Ramos (cell line): Measurements from ENCODE around the gene TAS2R60.
"Not testable (repeated sequence)": the region's sequence is repeated elsewhere in the genome, so short reads cannot be mapped to it uniquely, and the experiment has no call there.

ENCODE experiments used
- in situ Hi-C: fragments of 300-500 bp; cut with MboI; formaldehyde crosslinking; loops from one replicate; pipeline ENCODE4 v1.14.3; 2022; ENCODE audit warnings: low sequenced_read_pairs; ENCODE audit not compliant: unreplicated experiment

TAS2R60 gene, protein sequence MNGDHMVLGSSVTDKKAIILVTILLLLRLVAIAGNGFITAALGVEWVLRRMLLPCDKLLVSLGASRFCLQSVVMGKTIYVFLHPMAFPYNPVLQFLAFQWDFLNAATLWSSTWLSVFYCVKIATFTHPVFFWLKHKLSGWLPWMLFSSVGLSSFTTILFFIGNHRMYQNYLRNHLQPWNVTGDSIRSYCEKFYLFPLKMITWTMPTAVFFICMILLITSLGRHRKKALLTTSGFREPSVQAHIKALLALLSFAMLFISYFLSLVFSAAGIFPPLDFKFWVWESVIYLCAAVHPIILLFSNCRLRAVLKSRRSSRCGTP

DNA sequence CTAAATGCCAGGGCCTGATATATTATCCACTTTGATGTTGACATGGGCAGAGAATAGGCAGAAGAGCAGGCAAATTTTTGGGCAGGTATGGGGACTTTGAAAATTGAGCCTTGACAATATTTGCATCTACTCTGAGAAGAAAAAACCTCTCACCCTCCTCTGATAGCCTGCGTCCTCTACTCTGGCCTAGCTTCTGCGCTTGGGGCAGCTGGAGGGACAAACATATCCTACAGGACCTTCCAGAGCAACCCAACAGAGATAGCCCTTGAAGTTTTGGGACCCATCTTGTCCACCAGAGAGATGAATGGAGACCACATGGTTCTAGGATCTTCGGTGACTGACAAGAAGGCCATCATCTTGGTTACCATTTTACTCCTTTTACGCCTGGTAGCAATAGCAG, at the start of gene TAS2R60:
Gene TAS2R60, plus strand, starts transcription at position 301 of the 400 bp plus-strand sequence. Its CDS starts 0 bp downstream, at position 301.
- in situ Hi-C loops, result no loop called here

DNA sequence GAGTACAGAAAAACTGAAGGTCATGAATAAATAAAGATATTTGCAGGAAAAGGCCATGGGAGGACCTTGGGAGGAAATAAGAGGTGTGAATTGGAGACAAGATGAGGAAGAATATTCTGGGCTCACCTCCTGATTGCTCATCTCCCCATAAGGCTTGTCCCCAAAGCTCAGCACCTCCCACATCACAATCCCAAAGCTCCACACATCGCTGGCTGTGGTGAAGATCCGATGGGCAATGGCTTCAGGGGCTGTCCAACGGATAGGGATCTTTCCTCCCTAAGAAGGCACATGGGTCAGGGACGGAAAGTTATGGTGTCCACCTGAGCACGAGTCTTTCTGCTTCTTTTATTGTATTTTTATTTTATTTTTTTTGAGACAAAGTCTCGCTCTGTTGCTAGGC, 49.2 kb upstream of the TAS2R60 start:
- in situ Hi-C loops, result no loop called here

DNA sequence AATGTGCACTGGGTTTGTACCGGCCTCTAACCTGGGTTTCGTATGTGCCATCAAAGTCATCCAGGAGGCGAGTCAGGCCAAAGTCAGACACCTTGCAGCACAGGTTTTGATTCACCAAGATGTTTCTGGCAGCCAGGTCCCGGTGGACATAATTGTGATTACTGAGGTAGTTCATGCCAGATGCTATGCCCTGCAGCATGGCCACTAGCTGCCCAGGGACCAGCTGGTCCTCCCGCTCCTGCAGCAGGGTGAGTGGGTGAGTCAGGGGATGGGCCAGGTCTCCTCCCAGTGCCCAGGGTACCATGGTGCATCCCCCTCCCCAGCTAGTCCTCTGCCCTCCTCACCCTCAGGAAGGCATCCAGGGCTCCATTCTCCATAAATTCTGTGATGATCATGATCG, 48.5 kb upstream of the TAS2R60 start:
- in situ Hi-C loops, result no loop called here

DNA sequence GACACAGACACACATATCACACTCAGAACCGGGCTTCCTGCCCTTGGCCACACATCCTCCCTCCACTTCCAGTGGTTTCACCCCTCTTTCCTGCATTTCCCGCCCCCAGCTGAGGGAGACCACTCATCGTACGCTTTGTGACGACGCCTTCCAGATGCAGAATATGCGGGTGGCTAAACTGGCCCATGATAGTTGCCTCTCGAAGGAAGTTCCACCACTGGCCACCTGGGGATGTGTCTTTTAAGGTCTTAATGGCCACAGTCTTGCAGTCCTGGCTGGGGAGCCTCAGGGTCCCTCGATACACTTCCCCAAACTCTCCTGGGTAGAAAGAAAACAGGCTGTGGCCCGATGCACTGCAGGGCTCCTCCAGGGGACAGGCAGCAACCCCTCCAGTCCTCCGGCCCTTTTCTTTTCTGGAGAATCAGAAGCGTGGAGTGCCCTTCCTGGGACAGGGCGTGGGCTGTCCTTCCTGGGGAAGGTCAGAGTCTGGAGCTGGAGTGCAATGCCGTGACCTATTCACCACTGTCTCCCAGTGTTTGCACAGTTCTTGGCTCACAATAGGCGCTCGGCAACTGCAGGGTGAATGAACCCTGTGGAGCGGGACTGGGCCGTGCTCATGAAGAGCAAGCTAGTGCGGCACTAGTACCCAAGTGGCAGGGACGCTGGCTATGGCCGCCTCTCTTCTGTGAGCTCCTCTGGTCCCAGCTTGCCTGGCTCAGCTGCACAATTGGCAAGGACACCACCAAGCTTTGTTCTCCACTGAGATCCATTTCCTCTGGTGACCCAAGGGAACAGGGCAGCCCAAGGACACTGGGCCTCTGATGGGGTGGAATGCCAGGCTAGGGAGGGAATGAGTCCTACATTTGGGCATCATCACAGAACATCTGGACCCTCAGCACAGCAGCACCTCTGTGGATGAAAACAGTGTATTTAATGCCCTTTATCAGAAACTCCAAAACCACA, 47.8 kb upstream of the TAS2R60 start:
- in situ Hi-C loops, result no loop called here

DNA sequence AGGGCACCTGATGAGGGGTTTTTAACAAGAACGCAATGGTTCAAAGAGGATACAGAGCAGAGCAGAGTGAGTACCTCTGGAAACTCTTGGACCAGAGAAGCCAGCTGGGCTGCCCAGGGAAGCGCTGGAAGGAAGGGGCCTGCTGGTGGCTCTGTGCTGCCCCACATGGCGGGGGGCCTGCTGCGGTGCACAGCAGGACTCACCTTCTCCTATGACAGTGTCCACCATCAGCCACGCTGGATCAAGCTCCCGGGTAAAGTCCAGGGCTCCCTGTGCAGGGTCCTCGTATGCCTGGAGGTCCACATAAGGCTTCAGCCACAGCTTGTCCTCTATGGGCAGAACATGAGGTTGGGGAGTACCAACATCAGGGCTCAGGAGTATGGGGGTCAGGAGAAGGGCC, 47.1 kb upstream of the TAS2R60 start:
- in situ Hi-C loops, result no loop called here

DNA sequence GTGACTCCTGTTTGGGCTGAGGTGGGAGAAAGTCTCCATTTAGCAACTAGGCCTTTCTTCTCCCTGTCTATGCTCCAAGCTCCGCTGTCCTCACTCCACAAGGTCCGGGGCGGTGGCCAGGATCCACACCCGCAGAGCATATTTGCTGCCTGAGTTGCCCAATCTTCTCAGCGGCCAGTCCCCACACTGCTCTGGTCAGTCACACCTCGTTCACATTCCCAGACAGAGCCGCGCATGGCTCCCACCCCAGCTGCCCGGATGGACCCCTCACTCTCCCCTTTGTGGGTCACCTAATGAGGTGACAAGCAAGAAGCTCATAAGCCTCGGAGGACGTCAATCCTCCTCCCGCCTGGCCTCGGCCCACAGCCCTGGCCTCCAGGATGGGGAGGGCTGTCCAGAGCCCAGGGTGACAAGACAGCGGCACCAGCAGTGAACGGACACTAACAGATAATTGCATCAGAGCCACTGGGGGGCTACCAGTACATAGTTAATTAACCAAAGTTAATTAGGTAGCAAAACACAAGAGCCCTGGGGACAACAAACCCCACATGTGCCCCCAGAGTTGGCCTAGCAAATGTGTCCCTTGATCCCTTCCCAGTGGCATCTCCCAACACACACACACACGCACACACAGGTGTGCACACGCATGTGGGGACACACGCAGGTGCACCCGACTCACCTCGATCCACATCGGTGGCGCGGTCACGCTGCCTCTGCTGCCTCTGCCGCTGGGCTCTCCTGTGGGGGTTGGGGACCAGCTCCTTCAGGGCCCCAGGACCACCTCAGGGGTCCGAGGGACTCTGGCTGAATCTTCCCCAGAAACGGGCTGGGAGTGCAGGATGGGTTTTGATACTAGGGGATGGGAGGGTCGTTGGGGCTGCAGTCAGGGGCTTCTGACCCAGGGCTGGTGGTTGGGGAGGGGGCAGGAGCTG, 46.4 kb upstream of the TAS2R60 start:
- in situ Hi-C loops, result no loop called here

DNA sequence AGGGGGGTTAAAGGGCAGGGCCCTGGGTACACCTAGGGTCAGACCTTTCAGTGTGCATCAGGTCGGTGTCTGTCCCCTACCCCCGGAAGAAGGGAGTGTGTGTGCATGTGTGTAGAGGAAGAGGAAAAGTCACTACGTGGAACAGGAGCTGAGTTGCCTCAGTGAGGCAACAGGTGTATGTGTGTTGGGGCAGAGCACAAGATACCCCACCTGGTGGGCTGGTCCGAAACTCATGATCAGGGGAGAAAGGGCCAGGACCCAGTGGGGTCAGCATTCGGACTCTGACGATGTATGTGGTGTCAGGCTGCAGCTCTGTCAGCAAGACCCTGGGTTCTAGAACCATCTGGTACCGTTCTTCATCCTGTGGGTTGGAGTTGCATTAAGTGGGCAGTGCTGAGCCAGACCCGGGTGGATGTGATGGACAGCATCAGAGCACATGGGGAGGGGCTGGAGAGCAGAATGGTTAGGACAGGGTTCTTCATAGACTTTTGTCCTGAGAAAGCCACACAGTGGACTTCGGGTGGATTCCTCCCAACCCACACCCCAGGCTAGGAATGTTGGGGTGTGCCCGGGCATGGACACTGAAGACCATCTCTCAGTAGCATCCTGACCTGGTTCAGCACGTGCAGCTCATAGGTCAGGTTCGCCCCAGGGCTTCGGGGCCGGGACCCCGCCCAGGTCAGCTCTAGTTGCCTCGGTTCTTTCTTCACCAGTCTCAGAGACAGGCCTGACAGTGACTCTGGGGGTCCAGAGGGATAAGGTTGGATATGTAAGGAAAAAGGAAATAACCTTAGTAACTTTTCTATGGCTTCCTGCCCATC, 45.3 kb upstream of the TAS2R60 start:
- in situ Hi-C loops, result no loop called here

DNA sequence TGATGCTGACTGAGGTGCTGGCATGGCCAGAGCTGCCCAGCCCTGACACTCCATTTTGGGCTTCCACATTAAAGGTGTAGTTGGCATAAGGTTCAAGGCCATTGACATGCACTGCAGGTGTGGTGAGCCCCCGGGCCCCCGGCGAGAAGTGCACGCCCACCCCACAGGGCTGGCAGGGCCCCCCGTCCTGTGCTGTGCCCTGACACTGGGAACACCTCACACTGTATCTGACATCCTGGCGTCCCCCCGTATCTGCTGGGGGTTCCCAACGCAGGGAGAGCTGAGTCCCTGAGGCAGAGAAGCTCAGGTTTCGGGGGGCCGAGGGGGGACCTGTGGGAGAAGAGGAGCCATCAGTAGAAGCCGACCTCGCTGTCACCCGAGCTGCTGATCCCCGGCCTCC, 44.6 kb upstream of the TAS2R60 start:
- in situ Hi-C loops, result no loop called here

DNA sequence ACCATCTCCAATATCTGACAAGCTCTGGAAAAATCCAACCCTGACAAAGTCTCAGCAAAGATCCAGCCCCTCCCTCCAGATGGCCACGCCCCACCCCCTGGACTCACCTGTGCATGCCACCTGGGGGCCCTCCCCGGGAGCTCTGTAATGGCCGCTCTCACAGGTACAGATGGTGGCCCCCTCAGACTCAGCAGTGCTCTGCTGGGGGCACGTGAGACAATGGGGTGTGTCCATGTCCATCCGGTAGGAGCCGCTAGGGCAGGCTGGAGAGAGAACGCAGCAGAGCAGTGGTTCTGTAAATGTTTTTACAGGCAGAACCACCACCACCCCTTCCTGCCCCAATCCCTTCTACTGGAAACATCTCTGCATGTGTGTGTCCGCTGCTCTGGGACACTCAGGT, 44.1 kb upstream of the TAS2R60 start:
- in situ Hi-C loops, result no loop called here

DNA sequence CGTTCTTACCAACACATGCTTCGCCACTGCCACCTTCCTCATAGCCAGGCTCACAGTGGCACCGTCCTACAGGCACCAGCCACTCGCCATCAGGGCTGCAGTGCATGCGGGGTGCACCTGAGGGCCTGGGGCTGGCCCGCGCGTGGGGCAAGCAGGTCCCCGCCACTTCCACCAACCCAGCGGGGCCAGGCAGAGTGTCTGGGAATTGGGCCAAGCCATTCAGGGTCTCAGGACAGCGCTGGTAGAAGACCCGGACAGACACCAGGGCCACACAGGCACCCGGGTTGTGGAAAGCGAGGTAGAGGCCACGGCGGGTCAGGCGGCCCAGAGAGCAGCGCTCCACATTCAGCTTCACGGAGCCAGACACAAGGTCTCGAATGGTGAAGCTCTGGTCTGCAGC, 43.6 kb upstream of the TAS2R60 start:
- in situ Hi-C loops, result no loop called here

DNA sequence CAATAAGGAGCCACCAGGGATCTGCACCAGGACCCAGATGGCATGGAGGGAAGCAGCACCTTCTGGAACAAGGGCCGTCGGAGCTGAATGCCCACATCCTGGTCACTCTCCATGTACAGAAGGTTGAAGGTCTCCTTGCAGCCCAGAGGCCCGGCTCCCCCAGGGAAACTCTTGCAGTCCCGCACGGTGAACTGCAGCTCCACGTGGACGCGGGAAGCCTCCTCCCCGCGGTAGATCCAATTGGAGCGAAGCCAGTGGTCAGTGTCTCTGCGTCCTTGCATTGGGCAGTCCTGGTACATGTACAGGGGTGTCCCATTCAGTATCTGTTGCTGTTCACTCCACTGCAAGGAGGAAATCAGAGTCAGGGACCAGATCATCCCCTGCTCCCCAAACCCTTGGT, 42.0 kb upstream of the TAS2R60 start:
- in situ Hi-C loops, result no loop called here

DNA sequence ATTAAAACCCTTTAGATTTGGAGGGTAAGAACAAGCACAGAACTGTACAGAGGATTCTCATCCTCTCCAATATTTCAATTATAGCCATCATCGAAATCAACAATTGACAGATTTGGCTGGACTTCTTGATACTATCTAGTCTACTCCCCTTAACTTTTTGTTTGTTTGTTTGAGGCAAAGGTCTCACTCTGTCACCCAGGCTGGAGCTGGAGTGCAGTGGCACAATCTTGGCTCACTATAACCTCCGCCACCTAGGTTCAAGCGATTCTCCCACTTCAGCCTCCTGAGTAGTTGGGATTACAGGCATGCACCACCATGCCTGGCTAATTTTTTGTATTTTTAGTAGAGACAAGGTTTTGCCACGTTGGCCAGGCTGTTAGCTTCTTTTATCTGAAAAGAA, 41.0 kb upstream of the TAS2R60 start:
- in situ Hi-C loops, result not testable (repeated sequence)

DNA sequence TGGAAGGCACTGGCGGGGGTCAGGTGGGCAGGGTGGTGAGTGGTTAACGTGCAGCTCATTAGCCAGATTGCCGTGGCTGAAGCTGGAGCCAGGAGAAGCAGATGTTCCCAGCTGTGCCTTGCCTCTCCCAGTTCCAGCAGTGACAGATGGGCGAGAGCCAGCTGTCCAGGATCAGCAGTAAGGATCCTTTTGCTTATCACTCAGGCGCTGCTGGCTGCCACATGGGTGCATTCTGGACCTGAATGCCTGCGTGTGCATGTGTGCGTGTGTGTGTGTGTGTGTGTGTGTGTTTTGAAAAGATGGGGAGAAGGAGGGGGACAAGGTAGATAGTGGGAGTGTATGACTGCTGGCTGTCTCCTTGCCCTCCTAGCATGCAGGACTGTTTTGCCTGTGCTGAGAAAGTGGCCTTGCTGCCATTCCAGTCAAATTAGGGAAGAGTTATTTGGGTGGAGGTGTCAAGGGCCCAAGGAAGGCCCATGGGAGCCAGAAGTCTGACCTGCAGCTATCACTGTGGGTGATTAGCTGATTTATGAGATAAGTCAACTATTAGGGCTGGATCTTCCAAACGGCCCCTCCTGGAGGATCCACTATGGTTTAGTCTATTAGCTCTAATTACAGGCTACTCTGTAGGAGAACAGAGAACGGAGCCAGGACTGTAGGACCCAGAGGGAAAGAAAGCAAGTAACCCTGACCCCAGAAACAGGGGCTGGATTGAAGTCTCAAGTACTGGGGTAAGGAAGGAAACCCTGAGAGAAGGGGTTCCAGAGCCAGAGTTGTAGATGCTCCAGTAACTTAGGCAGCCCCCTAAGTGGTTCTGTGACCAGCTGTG, 37.9 kb upstream of the TAS2R60 start:
- in situ Hi-C loops, result no loop called here

DNA sequence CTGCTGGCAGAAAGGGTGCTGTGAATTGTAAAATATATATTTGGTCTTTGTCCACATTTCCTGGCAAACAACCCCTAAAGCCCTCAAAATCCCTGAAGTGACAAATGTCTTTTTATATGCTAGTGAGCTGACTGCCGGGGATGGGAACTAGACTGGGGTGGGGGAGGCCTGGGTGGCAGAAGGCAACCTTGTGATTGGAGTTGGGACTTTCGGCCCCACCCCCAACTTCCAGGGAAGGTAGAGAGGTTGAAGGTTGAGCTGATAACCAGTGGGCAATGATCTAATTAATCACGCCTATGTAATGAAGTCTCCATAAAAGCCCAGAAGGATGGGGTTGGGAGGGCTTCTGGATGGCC, 37.3 kb upstream of the TAS2R60 start:
- in situ Hi-C loops, result no loop called here

DNA sequence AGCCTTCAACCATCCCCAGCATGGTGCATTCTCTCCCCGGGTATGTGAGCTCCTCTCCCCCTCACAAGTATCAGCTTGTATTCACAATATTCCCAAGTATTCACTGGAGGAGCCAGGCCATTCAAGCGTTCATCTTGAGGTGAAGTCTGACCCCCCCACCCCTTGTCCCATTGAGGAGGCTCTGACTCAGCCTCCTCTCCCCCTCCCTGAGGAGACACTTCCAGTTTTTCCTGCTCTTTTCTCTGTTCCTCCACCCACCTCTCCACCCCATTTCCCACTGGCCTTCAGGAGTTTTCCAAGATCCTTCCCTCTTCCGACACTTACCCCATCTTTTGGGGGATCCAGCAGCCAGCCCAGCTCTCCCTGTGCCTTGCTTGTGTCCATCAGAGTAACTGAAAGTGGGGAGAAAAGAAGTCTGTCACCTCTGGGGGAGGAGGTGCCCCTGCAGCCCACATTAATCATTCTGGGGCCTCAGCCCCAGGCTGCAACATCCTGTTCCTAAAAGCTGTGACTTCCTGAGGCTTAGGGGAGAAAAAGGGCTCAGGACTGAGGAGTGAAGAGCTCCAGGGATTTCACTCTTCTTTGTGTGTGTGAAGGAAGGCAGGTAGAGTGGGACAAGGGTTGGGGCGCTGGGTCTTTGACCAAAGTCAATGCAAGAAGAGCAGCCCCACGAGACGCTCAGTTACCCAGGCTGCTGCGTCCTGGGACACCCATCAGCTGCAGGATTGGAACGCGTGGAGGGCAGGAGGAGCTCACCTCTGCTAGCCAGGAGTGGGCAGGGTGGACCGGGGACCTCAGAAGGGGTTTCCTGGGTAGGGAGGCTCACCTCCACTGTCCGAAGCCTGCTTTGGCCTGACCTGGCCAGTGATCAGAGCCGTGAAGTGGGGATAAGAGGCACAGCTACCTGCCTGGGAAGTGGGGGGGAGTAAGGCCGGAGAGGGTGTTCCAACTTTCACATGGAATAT, 35.7 kb upstream of the TAS2R60 start:
- in situ Hi-C loops, result no loop called here

DNA sequence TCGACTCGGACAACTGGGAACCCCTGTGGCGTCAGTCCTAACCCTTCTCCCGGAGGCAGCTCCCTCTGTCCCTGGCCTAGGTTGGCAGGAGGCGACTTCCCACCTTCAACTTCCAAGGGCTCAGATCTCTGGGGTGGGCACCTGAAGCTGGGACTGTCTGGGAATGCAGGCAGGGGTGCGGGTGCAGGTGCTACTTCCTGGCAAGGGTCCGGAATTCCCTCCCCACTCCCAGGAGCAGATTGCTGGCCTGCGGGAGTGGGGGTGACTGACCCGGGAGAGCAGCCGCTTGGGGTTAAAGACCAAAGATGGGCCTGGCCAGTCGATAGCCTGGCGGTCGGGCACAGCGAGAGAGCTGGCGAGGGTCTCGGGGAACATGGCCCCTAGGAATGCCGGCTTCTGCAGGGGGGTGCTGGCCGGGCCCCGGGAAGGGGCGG, 35.0 kb upstream of the TAS2R60 start:
- in situ Hi-C loops, result no loop called here

DNA sequence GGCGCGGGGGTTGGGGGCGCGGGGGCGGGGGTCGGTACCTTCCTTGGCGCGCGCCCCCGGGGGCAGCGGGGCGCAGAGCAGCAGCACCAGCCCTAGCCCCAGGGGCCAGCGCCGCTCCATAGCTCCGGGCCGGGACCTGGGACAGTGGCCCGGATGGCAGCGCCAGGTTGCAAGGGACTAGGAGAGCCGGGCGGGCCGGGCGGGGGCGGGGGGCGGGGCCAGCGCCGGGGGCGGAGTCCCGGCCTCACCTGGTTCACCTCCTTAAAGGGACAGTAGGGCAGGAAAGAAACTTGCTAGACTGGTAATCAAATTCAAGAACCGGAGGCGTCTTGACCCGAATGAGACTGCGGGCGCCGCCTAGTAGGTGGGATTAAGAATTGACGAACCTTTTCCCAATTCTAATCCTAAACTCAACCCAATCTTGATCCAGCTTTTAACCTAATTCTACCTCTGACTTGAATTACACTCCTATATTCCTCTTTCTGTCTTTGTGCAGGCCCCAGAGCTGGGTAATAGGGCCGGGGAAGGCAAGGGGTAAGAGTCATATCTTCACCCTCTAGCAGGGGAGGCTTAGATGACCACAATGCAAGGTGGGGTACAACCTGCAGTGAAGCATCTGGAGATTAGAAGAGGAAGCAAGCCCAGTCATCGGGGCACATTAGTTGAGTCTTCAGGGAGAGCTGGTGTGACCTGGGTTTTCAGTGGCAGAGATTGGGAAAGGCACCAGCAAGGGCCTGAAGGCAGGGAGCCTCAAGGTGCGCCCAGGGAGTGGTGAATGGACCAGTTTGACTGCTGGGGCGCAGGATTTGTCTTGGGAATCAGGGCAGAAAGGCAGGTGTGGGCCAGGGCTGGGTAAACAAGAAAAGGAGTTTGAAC, 34.3 kb upstream of the TAS2R60 start, which contains the start of gene EPHA1:
Gene EPHA1, minus strand, starts transcription at position 171 of the 876 bp plus-strand sequence. Its CDS starts 51 bp downstream, at position 120.
- in situ Hi-C loops, result no loop called here
